ENCODE results near the gene ETHE1. TPM values are rescaled to one million over a fixed set of nuclear protein-coding genes. Genes with fewer than 3 reads are reported as not detected.

ETHE1 gene
- total RNA-seq, 2 experiments from 2014 or later = 62.1 to 64.4 TPM

Other genes starting within 250 kb of the ETHE1 start
- gene CD177, start 173.5 kb downstream of the ETHE1 start, total RNA-seq = not detected
- gene TEX101, start 112.3 kb downstream of the ETHE1 start, total RNA-seq = not detected
- gene LYPD3, start 61.6 kb downstream of the ETHE1 start, total RNA-seq = 1 to 10 TPM; 1.5 to 1.6 TPM
- 10 to 100 TPM; 12.9 to 14.9 TPM for gene PHLDB3, start 22.5 kb downstream of the ETHE1 start, total RNA-seq
- gene ZNF575, start 6.0 kb upstream of the ETHE1 start, total RNA-seq = 1 to 10 TPM; 3.1 to 5.2 TPM
- 10 to 100 TPM; 33.7 to 34.5 TPM for gene XRCC1, start 48.3 kb upstream of the ETHE1 start, total RNA-seq
- gene PINLYP, start 48.6 kb upstream of the ETHE1 start, total RNA-seq = 1 to 10 TPM; 3.2 to 3.8 TPM
- gene IRGQ, start 68.9 kb upstream of the ETHE1 start, total RNA-seq = 10 to 100 TPM; 17.2 to 18.7 TPM
- gene ZNF576, start 69.4 kb upstream of the ETHE1 start, total RNA-seq = 10 to 100 TPM; 11.6 to 11.7 TPM
- gene SRRM5, start 84.9 kb upstream of the ETHE1 start, total RNA-seq = under 1 TPM; 0.21 to 0.27 TPM
- gene ZNF428, start 92.4 kb upstream of the ETHE1 start, total RNA-seq = 10 to 100 TPM; 11.4 to 11.8 TPM
- gene CADM4, start 112.6 kb upstream of the ETHE1 start, total RNA-seq = under 1 TPM; 0.64 to 0.67 TPM
- 1 to 10 TPM; 7.1 to 7.4 TPM for gene PLAUR, start 143.0 kb upstream of the ETHE1 start, total RNA-seq
- not detected for gene IRGC, start 188.9 kb upstream of the ETHE1 start, total RNA-seq
- gene SMG9, start 227.8 kb upstream of the ETHE1 start, total RNA-seq = 100 to 1,000 TPM; 103 to 111 TPM

All from activated naive CD4-positive, alpha-beta T cell treated with anti-CD3 and anti-CD28 coated beads for 36 hours (primary cell).